Transverse colon (tissue), 3 donors: ENCODE results near the gene TSPAN9.

Experiments used
- CTCF ChIP-seq, 5 experiments: fragments of 200-600 bp in 3 of 5; fragments of 450-650 bp in 2 of 5; sonication (generic) in 3 of 5; IDR thresholded peaks; 1 replicate in 2 of 5; 2 replicates in 3 of 5; pipeline ENCODE4 v1.5.1; 2016 to 2017; ENCODE audit warnings: antibody characterized with exemption in 5 of 5, inconsistent platforms in 3 of 5, mild to moderate bottlenecking in 2 of 5, moderate library complexity in 1 of 5
- POLR2A ChIP-seq: fragments of 450-650 bp; IDR thresholded peaks from one replicate; pipeline ENCODE4 v1.6.1; 2016; ENCODE audit warnings: antibody characterized with exemption, mild to moderate bottlenecking, moderate library complexity

- no peak for TF ChIP-seq CTCF (IDR thresholded peaks at IDR 0.05)
- TF ChIP-seq POLR2A: no peak
Measured at GRCh38 chr12:3252450-3252891, 175.3 kb downstream of the TSPAN9 start.
